Thoracic aorta (tissue), 2 donors: ENCODE data around the gene CAPN12. TPM values are rescaled to one million over a fixed set of nuclear protein-coding genes. Genes with fewer than 3 reads are reported as not detected.

Source experiments
- ATAC-seq: fragments of 150-250 bp; one replicate; pipeline ENCODE4 v1.8.0; 2017; ENCODE audit warnings: low read depth; ENCODE audit not compliant: insufficient number of reproducible peaks, low FRiP score
- DNase-seq: peaks from one replicate; pipeline ENCODE4 v3.0.0-alpha.2; 2020; ENCODE audit warnings: low spot score
- H3K27ac ChIP-seq, 2 donors: fragments of 200-600 bp; sonication (generic); 1 replicate in 1 of 2; 2 replicates in 1 of 2; pipeline ENCODE4 v1.5.1; 2016; ENCODE audit warnings: mild to moderate bottlenecking in 2 of 2, moderate library complexity in 2 of 2
- H3K27me3 ChIP-seq: fragments of 200-600 bp; sonication (generic); replicated peaks from 2 replicates; pipeline ENCODE4 v1.6.0; 2016; ENCODE audit warnings: mild to moderate bottlenecking; ENCODE audit not compliant: insufficient read depth
- H3K36me3 ChIP-seq: fragments of 200-600 bp; sonication (generic); one replicate; pipeline ENCODE4 v1.5.1; 2016
- H3K4me1 ChIP-seq, 2 donors: fragments of 200-600 bp; sonication (generic); 1 replicate in 1 of 2; 2 replicates in 1 of 2; pipeline versions ENCODE4 v1.5.1 to v1.6.0; 2016; ENCODE audit warnings: low read depth in 2 of 2, mild to moderate bottlenecking in 1 of 2; ENCODE audit not compliant: control insufficient read depth in 1 of 2
- H3K4me3 ChIP-seq: fragments of 200-600 bp; sonication (generic); 2 replicates; pipeline ENCODE4 v1.5.1; 2016; ENCODE audit warnings: mild to moderate bottlenecking
- H3K9me3 ChIP-seq: fragments of 200-600 bp; sonication (generic); 2 replicates; pipeline ENCODE4 v1.5.1; 2016
- CTCF ChIP-seq: fragments of 200-600 bp; sonication (generic); IDR thresholded peaks from one replicate; pipeline ENCODE4 v1.5.1; 2019; ENCODE audit warnings: antibody characterized with exemption
- total RNA-seq, 2 donors: library from RNA; depleted of rRNA; stranded (reverse); fragments of >200 nt; gene quantifications; one replicate each; pipeline versions ENCODE4 v1.1.0 to v1.2.3, GENCODE V29; 2016

The CAPN12 gene
- total RNA-seq, 2 donors from 2014 or later, result 0.81 to 2.1 TPM

GRCh38 chr19:38739440-38740256 is 4.6 kb downstream of the CAPN12 start:
- TF ChIP-seq CTCF, result no peak
- Histone ChIP-seq H3K36me3 (no peaks in the 10 kb centered on the region), H3K4me3 (no peak overlapping the region), H3K27me3 (no peaks in the 10 kb centered on the region), H3K9me3 (no peaks in the 10 kb centered on the region), H3K27ac (no peak overlapping the region), H3K4me1 (peaks cover 0 to 9% of the 10 kb centered on the region in 2 donors)
- no peak for ATAC-seq
- DNase-seq, result no peak

DNA sequence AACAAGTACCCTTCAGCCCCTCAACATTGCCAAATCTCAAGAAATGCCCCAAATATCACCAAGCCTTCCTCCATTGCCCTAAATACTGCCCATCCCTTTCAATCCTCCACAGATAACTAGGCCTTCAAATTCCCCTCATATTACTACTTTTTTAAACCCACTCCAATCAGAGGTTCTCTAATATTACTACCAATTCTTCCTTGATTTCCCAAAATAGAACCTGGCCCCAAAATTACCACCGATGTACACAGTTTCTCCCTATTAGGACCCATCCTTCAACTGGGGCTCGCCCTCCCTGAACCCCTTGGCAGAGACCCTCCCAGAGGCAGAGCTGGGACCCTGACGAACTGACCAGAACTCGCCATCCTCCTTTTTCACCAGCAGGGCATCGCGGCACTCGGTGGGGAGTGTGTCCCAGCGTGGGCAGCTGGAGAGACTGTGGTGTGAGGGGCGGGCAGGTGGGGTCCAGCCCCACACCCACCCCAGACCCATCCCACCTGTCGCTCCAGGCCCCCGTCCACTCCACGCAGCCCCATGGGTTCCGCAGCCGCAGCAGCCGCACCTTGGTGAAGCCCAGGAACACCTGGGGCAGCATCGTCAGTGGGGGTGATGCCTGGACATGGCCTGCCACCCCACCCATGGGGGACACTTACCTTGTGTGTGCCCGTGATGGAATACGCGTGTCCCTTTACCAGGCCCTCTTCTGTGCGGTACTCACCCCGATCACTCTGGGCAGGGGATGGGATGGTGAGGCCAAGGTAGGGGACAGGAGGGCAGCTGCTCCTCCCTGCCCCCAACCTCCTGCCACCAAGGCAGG is 6.1 kb downstream of the CAPN12 start:
- Histone ChIP-seq H3K27ac (no peak overlapping the region), H3K9me3 (no peaks in the 10 kb centered on the region), H3K27me3 (no peaks in the 10 kb centered on the region), H3K4me3 (no peak overlapping the region), H3K36me3 (no peaks in the 10 kb centered on the region), H3K4me1 (peaks cover 0 to 16% of the 10 kb centered on the region in 2 donors)
- no peak for TF ChIP-seq CTCF
- ATAC-seq, result no peak
- DNase-seq, result no peak

DNA sequence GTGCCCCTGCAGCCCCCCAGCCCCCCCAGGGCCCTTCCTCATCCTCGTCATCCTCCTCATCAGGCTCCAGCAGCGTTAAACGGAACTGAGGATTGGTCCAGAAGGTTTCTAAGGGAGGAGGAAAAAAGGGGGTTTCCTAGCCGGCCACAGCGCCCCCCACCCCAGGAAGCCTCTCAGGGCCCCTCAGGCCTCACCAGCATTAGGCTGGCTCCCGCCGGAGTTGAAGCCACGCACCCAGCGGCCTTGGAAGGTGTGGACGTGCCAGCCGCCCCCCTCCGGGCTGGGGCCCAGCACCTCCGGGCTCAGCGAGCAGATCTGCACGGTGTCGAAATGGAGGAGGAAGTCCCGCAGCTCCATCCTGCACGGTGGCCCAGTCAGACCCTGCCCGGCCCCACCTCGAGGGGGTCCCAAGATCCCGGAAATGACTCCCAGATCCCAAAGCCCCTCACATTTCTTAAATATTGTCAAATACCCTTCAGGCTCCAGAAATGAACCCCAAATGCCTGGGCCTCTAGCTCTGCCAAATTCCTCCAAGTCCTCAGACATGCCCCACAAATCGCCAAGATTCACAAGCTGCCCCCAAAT is 6.9 kb downstream of the CAPN12 start:
- H3K4me3 ChIP-seq, result no peak overlapping the region
- H3K36me3 ChIP-seq, result no peaks in the 10 kb centered on the region

GRCh38 chr19:38736413-38737280 is 7.6 kb downstream of the CAPN12 start:
- ATAC-seq (no peak), DNase-seq (no peak)
- no peak overlapping the region for H3K27ac ChIP-seq
- peaks cover 3 to 18% of the 10 kb centered on the region in 2 donors for H3K4me1 ChIP-seq
- no peaks in the 10 kb centered on the region for H3K27me3 ChIP-seq
- no peaks in the 10 kb centered on the region for H3K9me3 ChIP-seq
- H3K36me3 ChIP-seq, result no peaks in the 10 kb centered on the region
- TF ChIP-seq CTCF, result no peak
- H3K4me3 ChIP-seq, result peak overlapping the region; percentile 63

More for the DNA sequence above, 6.9 kb downstream of the CAPN12 start:
- no peak for ATAC-seq
- no peaks in the 10 kb centered on the region for H3K9me3 ChIP-seq
- no peak overlapping the region for H3K27ac ChIP-seq
- no peak for TF ChIP-seq CTCF
- peaks cover 3 to 18% of the 10 kb centered on the region in 2 donors for H3K4me1 ChIP-seq
- H3K27me3 ChIP-seq, result no peaks in the 10 kb centered on the region
- no peak for DNase-seq
